GM18873 (cell line): Measurements from ENCODE around the gene STARD6.
"Not testable (repeated sequence)": the region's sequence is repeated elsewhere in the genome, so short reads cannot be mapped to it uniquely, and the experiment has no call there.

ENCODE experiments used
- ATAC-seq: cut with Tn5 transposase; IDR thresholded peaks from one replicate; pipeline ENCODE4 v1.9.1; 2021; ENCODE audit warnings: mild to moderate bottlenecking, moderate library complexity, moderate number of reproducible peaks; ENCODE audit not compliant: unreplicated experiment, low FRiP score

The STARD6 gene, protein sequence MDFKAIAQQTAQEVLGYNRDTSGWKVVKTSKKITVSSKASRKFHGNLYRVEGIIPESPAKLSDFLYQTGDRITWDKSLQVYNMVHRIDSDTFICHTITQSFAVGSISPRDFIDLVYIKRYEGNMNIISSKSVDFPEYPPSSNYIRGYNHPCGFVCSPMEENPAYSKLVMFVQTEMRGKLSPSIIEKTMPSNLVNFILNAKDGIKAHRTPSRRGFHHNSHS

GRCh38 chr18:54357660-54358494 lies at the start of gene STARD6, which contains the start of gene C18orf54:
Gene STARD6 (minus strand): TSS chr18:54357858. CDS start chr18:54354573, 3,285 bp downstream.
Gene C18orf54 (plus strand): TSS chr18:54357906. CDS start chr18:54360573, 2,667 bp downstream.
- ATAC-seq, result peak; percentile 91

- no peak for ATAC-seq
Observed at GRCh38 chr18:54405290-54405689, 47.6 kb upstream of the STARD6 start.

DNA sequence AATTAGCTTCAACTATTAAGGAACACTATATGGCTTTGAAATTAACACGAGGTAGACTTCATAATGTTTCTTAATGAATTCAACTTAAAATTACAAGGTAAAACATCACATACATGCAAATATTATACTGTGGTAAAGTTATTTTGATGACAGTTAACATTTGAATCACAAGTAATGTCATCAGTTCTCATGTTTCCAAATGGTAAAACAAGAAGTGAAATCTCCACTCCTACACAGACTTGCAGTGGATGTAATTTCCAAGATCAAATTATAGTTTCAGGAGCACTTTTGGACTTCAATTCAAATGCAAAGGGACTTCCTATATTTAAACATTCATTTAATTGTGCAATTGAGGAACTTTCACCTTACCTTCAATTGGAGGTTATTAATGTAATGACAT lies 39.1 kb upstream of the STARD6 start:
- ATAC-seq, result no peak

DNA sequence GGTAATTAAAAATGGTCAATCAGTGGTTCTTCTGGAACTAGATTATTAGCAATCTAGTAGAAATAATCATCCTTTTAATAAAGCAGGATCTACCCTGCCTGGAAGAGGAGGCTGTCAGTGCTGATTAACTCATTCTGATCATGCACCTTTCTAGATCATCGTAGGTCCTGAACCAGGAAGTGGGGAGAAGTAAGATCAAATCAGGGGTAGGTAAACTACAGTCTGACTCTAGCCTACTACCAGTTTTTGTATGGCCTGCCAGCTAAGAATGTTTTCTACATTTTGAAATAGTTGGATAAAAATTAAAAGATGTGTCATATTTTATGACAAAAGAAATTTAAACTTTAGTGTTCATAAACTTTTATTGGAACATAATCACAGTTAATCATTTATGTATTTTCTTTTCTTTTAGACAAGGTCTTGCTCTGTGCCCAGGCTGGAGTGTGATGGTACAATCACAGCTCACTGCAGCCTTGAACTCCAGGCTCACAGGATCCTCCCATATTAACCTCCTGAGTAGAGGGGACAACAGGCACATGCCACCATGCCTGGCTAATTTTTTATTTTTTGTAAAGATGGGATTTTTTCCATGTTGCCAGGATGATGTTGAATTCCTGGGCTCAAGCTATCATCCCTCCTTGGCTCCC lies 36.1 kb upstream of the STARD6 start:
- ATAC-seq, result no peak

DNA sequence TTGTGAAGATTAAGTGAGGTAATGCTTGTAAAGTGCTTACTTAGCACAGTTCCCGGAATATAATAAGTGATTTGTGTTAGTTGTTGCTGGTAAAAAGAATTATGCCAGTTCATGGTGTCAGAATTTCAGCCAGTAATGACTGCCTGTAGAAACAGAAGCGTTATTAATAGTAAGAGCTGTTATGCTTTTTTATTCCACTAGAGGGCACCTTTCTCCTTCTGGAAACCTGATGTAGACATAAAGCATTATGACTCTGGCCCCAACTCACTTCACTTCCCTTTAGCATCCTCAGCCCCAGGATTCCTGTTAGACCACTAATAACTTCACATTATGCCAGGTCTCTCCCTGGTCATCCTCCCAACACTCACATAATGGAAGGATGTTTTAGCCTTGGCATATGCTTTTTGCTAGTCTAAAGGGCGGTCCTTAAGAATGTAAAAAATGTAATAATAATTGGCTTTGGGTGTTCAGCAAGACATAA lies 34.9 kb upstream of the STARD6 start:
- ATAC-seq, result peak; percentile 53

DNA sequence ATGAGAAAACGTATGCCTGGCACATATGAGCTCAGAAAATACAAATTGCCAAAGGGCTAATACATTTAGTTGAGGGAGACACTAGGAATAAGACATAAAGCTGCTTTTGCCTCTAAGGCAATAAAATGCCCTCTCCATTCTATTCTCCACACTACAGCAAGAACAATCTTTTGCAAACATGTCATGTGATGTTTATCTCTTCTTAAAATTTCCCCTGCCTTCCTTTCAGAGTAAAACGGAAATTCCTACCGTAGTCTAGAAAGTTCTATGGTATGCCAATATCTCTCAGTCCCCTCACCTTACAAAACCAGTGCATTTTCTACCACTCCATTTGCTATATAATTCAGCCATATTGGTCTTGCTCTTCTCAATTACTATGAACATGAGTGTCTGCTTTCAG lies 33.2 kb upstream of the STARD6 start:
- ATAC-seq, result no peak

DNA sequence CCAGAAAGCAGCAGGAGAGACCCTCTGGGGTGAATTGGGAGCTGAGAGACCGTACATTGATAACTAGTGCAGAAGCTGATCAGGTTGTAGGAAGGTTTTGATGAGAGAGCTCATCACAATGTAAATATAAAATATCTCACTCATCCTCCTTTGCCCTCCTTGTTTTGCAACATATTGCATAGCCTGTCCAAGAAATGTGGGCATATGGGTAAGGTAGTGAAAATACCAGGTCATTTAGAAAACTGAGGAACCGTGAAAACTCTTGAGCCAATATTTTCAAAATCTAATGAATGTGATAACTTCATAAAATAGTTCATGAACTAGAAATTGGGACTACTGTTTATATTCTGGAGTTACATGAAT lies 31.5 kb upstream of the STARD6 start:
- ATAC-seq, result no peak

DNA sequence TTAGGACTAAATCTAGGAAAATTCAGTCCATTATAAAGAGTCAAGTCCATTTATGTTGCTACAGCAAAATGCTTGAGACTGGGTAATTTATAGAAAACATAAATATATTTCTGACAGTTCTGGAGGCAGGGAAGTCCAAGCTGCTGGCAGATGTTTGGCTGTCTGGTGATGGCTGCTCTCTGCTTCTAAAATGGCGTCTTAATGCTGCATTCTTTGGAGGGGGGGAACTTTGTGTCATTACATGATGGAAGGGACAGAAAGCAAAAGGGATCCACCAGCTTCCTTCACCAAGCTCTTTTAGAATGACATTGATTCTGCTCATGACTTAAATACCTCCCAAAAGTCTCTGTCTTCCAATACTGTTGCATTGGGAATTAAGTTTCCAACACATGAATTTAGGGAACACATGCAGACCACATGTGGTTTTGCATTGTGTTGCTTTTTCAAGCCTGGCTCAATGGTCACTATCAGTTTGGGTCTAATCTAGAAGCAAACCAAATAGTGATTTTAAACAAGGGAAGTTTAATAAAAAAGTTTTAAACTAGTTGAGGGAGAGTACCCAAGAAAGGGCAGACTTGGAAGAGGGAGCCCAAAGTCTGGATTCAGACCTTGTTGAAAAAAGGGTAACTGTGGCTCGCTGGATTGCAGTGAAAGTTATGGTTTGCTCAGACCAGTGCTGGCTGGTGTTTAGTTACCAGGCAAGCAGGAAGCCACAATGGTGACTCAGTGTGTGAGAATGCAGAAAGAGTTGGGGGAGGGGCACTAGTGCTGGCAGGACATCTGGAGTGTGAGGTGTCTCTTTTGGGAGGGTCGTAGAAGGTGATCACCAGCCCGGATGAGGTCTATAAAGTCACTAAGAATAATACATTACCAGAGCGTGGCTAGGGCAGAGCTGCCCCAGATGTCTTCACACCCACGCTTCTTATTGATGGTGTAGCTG lies 30.8 kb upstream of the STARD6 start:
- peak; percentile 96 for ATAC-seq

- no peak for ATAC-seq
Observed at GRCh38 chr18:54387631-54388030, 30.0 kb upstream of the STARD6 start.

DNA sequence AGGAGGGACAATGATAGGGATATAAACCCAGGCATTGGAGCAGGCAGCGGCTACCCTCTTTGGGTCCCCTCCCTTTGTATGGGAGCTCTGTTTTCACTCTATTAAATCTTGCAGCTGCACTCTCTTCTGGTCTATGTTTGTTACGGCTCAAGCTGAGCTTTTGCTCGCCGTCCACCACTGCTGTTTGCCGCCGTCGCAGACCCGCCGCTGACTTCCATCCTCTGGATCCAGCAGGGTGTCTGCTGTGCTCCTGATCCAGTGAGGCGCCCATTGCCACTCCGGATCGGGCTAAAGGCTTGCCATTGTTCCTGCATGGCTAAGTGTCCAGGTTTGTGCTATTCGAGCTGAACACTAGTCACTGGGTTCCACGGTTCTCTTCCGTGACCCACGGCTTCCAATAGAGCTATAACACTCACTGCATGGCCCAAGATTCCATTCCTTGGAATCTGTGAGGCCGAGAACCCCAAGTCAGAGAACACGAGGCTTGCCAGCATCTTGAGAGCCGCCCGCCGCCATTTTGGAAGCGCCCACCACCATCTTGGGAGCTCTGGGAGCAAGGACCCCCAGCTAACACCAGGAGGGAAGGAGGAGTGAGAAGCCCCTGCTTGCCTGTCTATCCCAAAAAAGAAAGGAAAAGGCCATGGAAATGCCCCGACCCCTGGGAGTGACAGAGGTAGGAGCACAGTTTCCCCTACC lies 29.3 kb upstream of the STARD6 start:
- ATAC-seq, result not testable (repeated sequence)

- no peak for ATAC-seq
Observed at GRCh38 chr18:54386043-54386442, 28.4 kb upstream of the STARD6 start.

- ATAC-seq, result no peak
Observed at GRCh38 chr18:54382733-54383252, 25.1 kb upstream of the STARD6 start.

- no peak for ATAC-seq
Observed at GRCh38 chr18:54382076-54382475, 24.4 kb upstream of the STARD6 start.

DNA sequence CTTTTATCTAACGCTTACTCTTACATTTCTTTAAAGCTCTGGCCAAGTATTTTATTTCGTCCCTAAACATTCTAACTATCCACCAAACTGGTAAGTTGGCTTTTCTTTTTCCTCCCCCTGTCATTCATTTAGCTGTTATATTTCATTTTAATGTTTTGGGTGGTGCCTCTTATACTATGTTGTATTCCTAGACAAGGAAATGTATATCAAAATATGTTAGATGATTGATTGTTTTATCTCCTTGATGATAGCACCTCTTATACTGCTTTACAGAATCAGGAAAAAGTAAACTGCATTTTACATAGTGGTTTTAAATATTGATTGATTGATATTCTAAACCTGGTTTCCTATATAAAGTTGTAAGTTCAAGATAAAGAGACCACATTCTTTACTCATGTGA lies 24.0 kb upstream of the STARD6 start:
- no peak for ATAC-seq

- ATAC-seq, result no peak
Observed at GRCh38 chr18:54378057-54378456, 20.4 kb upstream of the STARD6 start.

DNA sequence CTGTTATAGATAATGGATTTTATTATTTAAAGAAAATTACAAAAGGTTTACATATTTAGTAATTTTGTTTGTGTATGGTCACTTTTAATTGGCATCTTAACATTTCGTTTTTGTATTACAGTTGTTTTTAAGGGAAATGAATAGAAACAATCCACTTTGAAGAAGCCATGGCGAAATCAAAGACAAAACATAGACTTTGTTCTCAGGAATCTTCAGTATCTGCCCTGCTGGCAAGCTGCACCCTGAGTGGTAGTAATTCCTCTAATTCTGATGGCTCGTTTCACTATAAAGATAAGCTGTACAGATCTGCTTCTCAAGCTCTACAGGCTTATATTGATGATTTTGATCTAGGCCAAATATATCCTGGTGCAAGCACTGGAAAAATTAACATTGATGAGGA lies 2.7 kb upstream of the STARD6 start:
- no peak for ATAC-seq

GRCh38 chr18:54359233-54359632 lies 1.6 kb upstream of the STARD6 start:
- no peak for ATAC-seq

GRCh38 chr18:54358495-54359040 lies 910 bp upstream of the STARD6 start:
- ATAC-seq, result peak; percentile 9

GRCh38 chr18:54357082-54357659 lies 487 bp downstream of the STARD6 start:
- peak; percentile 6 for ATAC-seq
